GM21447 (cell line): ENCODE results near the gene PITPNM1.

ENCODE experiments used
- ATAC-seq: cut with Tn5 transposase; IDR thresholded peaks from one replicate; pipeline ENCODE4 v1.9.1; 2021; ENCODE audit not compliant: unreplicated experiment

Gene PITPNM1

GRCh38 chr11:67445515-67445914 lies 59.6 kb downstream of the PITPNM1 start:
- no peak for ATAC-seq

- ATAC-seq: no peak
Measured at GRCh38 chr11:67442504-67443404, 62.4 kb downstream of the PITPNM1 start.
